WTC11 (cell line): ENCODE results near the gene TBCE. TPM values are rescaled to one million over a fixed set of nuclear protein-coding genes. Genes with fewer than 3 reads are reported as not detected.

Experiments used
- ATAC-seq: fragments of 200-7000 bp; cut with Tn5 transposase; 2 replicates; pipeline ENCODE4 v1.10.0; 2021; ENCODE audit warnings: mild to moderate bottlenecking, moderate library complexity
- CTCF ChIA-PET: fragments of 300-600 bp; sonication (Branson Sonifier 250); formaldehyde crosslinking; loops from one replicate; lab custom pipeline; 2021; ENCODE audit warnings: antibody characterized with exemption; lab: Charles Lee
- POLR2A ChIA-PET: fragments of 350-600 bp; sonication (Branson Sonifier 250); formaldehyde crosslinking; loops from one replicate; lab custom pipeline; 2021; ENCODE audit warnings: antibody characterized with exemption; lab: Charles Lee
- DNase-seq: peaks from one replicate; pipeline ENCODE4 v3.0.0; 2021; ENCODE audit warnings: low spot score
- H3K27ac Mint-ChIP-seq: 2 replicates; pipeline ENCODE4 v1.8.0; 2021; ENCODE audit warnings: mixed read lengths
- H3K27me3 Mint-ChIP-seq: 2 replicates; pipeline ENCODE4 v1.8.0; 2021; ENCODE audit warnings: low read depth, mild to moderate bottlenecking, moderate library complexity, mixed read lengths
- H3K36me3 Mint-ChIP-seq: 2 replicates; pipeline ENCODE4 v1.8.0; 2021; ENCODE audit warnings: mixed read lengths
- H3K4me1 Mint-ChIP-seq: 2 replicates; pipeline ENCODE4 v1.8.0; 2022; ENCODE audit warnings: mixed read lengths
- H3K4me3 Mint-ChIP-seq: 2 replicates; pipeline ENCODE4 v1.8.0; 2021; ENCODE audit warnings: mild to moderate bottlenecking, moderate library complexity, mixed read lengths
- H3K9me3 Mint-ChIP-seq: 2 replicates; pipeline ENCODE4 v1.8.0; 2021; ENCODE audit warnings: mixed read lengths
- ATF6 ChIP-seq: sonication (generic); formaldehyde crosslinking; IDR thresholded peaks from 2 replicates; pipeline ENCODE4 v1.8.1; 2023; ENCODE audit warnings: mild to moderate bottlenecking, missing genetic modification reagents
- CREB1 ChIP-seq: sonication (generic); formaldehyde crosslinking; IDR thresholded peaks from 2 replicates; pipeline ENCODE4 v1.8.0; 2023; ENCODE audit warnings: mild to moderate bottlenecking, missing genetic modification reagents
- ELF4 ChIP-seq: sonication (generic); formaldehyde crosslinking; IDR thresholded peaks from 2 replicates; pipeline ENCODE4 v1.8.1; 2022; ENCODE audit warnings: low read depth, mild to moderate bottlenecking, moderate library complexity, missing genetic modification reagents
- ERG ChIP-seq: fragments of 250-450 bp; sonication (Bioruptor Pico); IDR thresholded peaks from 2 replicates; pipeline ENCODE4 v1.8.0; 2021; ENCODE audit warnings: mild to moderate bottlenecking
- ESRRA ChIP-seq: sonication (generic); formaldehyde crosslinking; IDR thresholded peaks from 2 replicates; pipeline ENCODE4 v1.8.1; 2022; ENCODE audit warnings: mild to moderate bottlenecking, missing genetic modification reagents, borderline replicate concordance
- FOXJ3 ChIP-seq: sonication (generic); formaldehyde crosslinking; IDR thresholded peaks from 2 replicates; pipeline ENCODE4 v1.9.0; 2021; ENCODE audit warnings: missing genetic modification reagents, mild to moderate bottlenecking, borderline replicate concordance
- FOXP1 ChIP-seq: sonication (generic); formaldehyde crosslinking; IDR thresholded peaks from 2 replicates; pipeline ENCODE4 v1.8.0; 2022; ENCODE audit warnings: missing genetic modification reagents, mild to moderate bottlenecking, moderate library complexity, borderline replicate concordance
- IRF2 ChIP-seq: sonication (generic); formaldehyde crosslinking; IDR thresholded peaks from 2 replicates; pipeline ENCODE4 v1.8.0; 2022; ENCODE audit warnings: low read depth, missing genetic modification reagents, borderline replicate concordance
- KAT7 ChIP-seq: sonication (generic); formaldehyde crosslinking; IDR thresholded peaks from 2 replicates; pipeline ENCODE4 v1.8.1; 2023; ENCODE audit warnings: missing genetic modification reagents, mild to moderate bottlenecking, borderline replicate concordance
- MXD4 ChIP-seq: fragments of 250-450 bp; sonication (Bioruptor Pico); IDR thresholded peaks from 2 replicates; pipeline ENCODE4 v1.8.0; 2021; ENCODE audit warnings: mild to moderate bottlenecking, moderate library complexity, borderline replicate concordance
- MYBL2 ChIP-seq: sonication (generic); formaldehyde crosslinking; IDR thresholded peaks from 2 replicates; pipeline ENCODE4 v1.8.1; 2023; ENCODE audit warnings: mild to moderate bottlenecking, moderate library complexity, missing genetic modification reagents
- NFYB ChIP-seq: sonication (generic); formaldehyde crosslinking; conservative IDR thresholded peaks from 2 replicates; pipeline ENCODE4 v1.8.0; 2022; ENCODE audit warnings: low read depth, missing genetic modification reagents
- NR2C2 ChIP-seq: sonication (generic); formaldehyde crosslinking; IDR thresholded peaks from 2 replicates; pipeline ENCODE4 v1.8.0; 2022; ENCODE audit warnings: mild to moderate bottlenecking, missing genetic modification reagents
- NR3C1 ChIP-seq: sonication (generic); formaldehyde crosslinking; conservative IDR thresholded peaks from 2 replicates; pipeline ENCODE4 v1.8.1; 2023; ENCODE audit warnings: low read depth, mild to moderate bottlenecking, missing genetic modification reagents
- RORB ChIP-seq: fragments of 250-450 bp; sonication (Bioruptor Pico); IDR thresholded peaks from 2 replicates; pipeline ENCODE4 v1.9.0; 2021; ENCODE audit warnings: mild to moderate bottlenecking
- SMAD4 ChIP-seq: sonication (generic); formaldehyde crosslinking; IDR thresholded peaks from 2 replicates; pipeline ENCODE4 v1.8.0; 2022; ENCODE audit warnings: mild to moderate bottlenecking, missing genetic modification reagents
- STAT6 ChIP-seq: sonication (generic); formaldehyde crosslinking; conservative IDR thresholded peaks from 2 replicates; pipeline ENCODE4 v1.8.1; 2023; ENCODE audit warnings: mild to moderate bottlenecking, low read depth, missing genetic modification reagents, moderate library complexity
- TCF7 ChIP-seq: sonication (generic); formaldehyde crosslinking; IDR thresholded peaks from 2 replicates; pipeline ENCODE4 v1.8.0; 2022; ENCODE audit warnings: mild to moderate bottlenecking, low read depth, missing genetic modification reagents, moderate library complexity
- TEAD4 ChIP-seq: sonication (generic); formaldehyde crosslinking; IDR thresholded peaks from 2 replicates; pipeline ENCODE4 v1.8.0; 2022; ENCODE audit warnings: mild to moderate bottlenecking, missing genetic modification reagents
- ZBTB43 ChIP-seq: sonication (generic); formaldehyde crosslinking; IDR thresholded peaks from 2 replicates; pipeline ENCODE4 v1.8.1; 2023; ENCODE audit warnings: mild to moderate bottlenecking, missing genetic modification reagents
- ZMAT4 ChIP-seq: fragments of 250-450 bp; sonication (Bioruptor Pico); IDR thresholded peaks from 2 replicates; pipeline ENCODE4 v1.9.0; 2021; ENCODE audit warnings: mild to moderate bottlenecking
- ZNF396 ChIP-seq: fragments of 250-450 bp; sonication (Bioruptor Pico); IDR thresholded peaks from 2 replicates; pipeline ENCODE4 v1.8.0; 2021; ENCODE audit warnings: mild to moderate bottlenecking, moderate library complexity, borderline replicate concordance
- ZNF416 ChIP-seq: fragments of 250-450 bp; sonication (Bioruptor Pico); IDR thresholded peaks from 2 replicates; pipeline ENCODE4 v1.9.0; 2021; ENCODE audit warnings: mild to moderate bottlenecking, inconsistent platforms
- ZNF425 ChIP-seq: fragments of 250-450 bp; sonication (Bioruptor Pico); conservative IDR thresholded peaks from 2 replicates; pipeline ENCODE4 v1.9.0; 2021; ENCODE audit warnings: mild to moderate bottlenecking
- total RNA-seq: library from RNA; stranded (reverse); gene quantifications from 3 replicates; pipeline ENCODE4 v1.2.3, GENCODE V29; 2021

TBCE gene
- total RNA-seq, 1 experiment from 2014 or later: 34.8 TPM

- no peak for ATAC-seq
- POLR2A ChIA-PET: no interaction called here
These were observed 25.9 kb upstream of the TBCE start for GRCh38 chr1:235341334-235341733.

GRCh38 chr1:235342039-235342438 is 25.2 kb upstream of the TBCE start:
- ATAC-seq: no peak
- no peak for DNase-seq
- Mint-ChIP-seq H3K27ac (no peak overlapping the region), H3K36me3 (peaks cover 31% of the 10 kb centered on the region), H3K9me3 (no peaks in the 10 kb centered on the region), H3K4me3 (no peak overlapping the region), H3K27me3 (no peaks in the 10 kb centered on the region), H3K4me1 (no peaks in the 10 kb centered on the region)
- ChIA-PET CTCF (no interaction called here), POLR2A (no interaction called here)
- TF ChIP-seq FOXP1 (CRISPR knock-in tag): no peak
- TF ChIP-seq MYBL2: no peak
- TF ChIP-seq ERG (CRISPR knock-in tag): no peak
- TF ChIP-seq SMAD4 (CRISPR knock-in tag): no peak
- TF ChIP-seq NR2C2 (CRISPR knock-in tag): no peak
- no peak for TF ChIP-seq IRF2 (CRISPR knock-in tag)
- TF ChIP-seq CREB1: no peak
- no peak for TF ChIP-seq ZBTB43
- no peak for TF ChIP-seq TCF7 (CRISPR knock-in tag)
- TF ChIP-seq KAT7: no peak
- TF ChIP-seq NR3C1 (CRISPR knock-in tag): no peak
- TF ChIP-seq MXD4 (CRISPR knock-in tag): no peak
- TF ChIP-seq RORB (CRISPR knock-in tag): no peak
- no peak for TF ChIP-seq ELF4 (CRISPR knock-in tag)
- no peak for TF ChIP-seq ZNF416 (CRISPR knock-in tag)
- TF ChIP-seq STAT6 (CRISPR knock-in tag): no peak

More at GRCh38 chr1:235341334-235341733, 25.9 kb upstream of the TBCE start:
- no peak overlapping the region for H3K27ac Mint-ChIP-seq
- no peaks in the 10 kb centered on the region for H3K9me3 Mint-ChIP-seq
- no peak for TF ChIP-seq KAT7
- TF ChIP-seq ATF6: no peak
- no peak for TF ChIP-seq ZMAT4 (CRISPR knock-in tag)
- TF ChIP-seq IRF2 (CRISPR knock-in tag): no peak
- no peak for TF ChIP-seq ZNF396
- no peak for TF ChIP-seq ESRRA (CRISPR knock-in tag)
- TF ChIP-seq FOXJ3 (CRISPR knock-in tag): no peak
- no peak for TF ChIP-seq ZNF425
- no peak for TF ChIP-seq TEAD4 (CRISPR knock-in tag)
- TF ChIP-seq NFYB (CRISPR knock-in tag): no peak
- no peak overlapping the region for H3K4me3 Mint-ChIP-seq
- no peak for DNase-seq
- H3K36me3 Mint-ChIP-seq: peaks cover 36% of the 10 kb centered on the region
- no peaks in the 10 kb centered on the region for H3K27me3 Mint-ChIP-seq
- CTCF ChIA-PET: no interaction called here
- no peaks in the 10 kb centered on the region for H3K4me1 Mint-ChIP-seq
